ENCODE results near the gene LUZP4.
"Not testable (repeated sequence)": the region's sequence is repeated elsewhere in the genome, so short reads cannot be mapped to it uniquely, and the experiment has no call there.

Gene LUZP4

GRCh38 chrX:115339441-115340025 lies 50.0 kb downstream of the LUZP4 start:
- no peak for DNase-seq

- no peak for DNase-seq
Observed at GRCh38 chrX:115341421-115341820, 51.9 kb downstream of the LUZP4 start.

GRCh38 chrX:115344885-115345614 lies 55.5 kb downstream of the LUZP4 start:
- no peak for DNase-seq

- DNase-seq = no peak
Observed at GRCh38 chrX:115345615-115346014, 56.1 kb downstream of the LUZP4 start.

GRCh38 chrX:115346738-115347137 lies 57.2 kb downstream of the LUZP4 start:
- not testable (repeated sequence) for DNase-seq

GRCh38 chrX:115348446-115349225 lies 59.1 kb downstream of the LUZP4 start:
- DNase-seq = no peak

GRCh38 chrX:115350711-115351381 lies 61.3 kb downstream of the LUZP4 start:
- no peak for DNase-seq

- DNase-seq = no peak
Observed at GRCh38 chrX:115356369-115356768, 66.9 kb downstream of the LUZP4 start.

Measured in central memory CD4-positive, alpha-beta T cell (primary cell).